ENCODE results near the gene ARFRP1.

The ARFRP1 gene

GRCh38 chr20:63691711-63692435 is 15.9 kb downstream of the ARFRP1 start:
- TF ChIP-seq TAF1 (IDR thresholded peaks at IDR 0.05; ENCODE audit: borderline replicate concordance, low read depth, low read length), result no peak
- TF ChIP-seq POLR2A (IDR thresholded peaks at IDR 0.05; ENCODE audit: low read depth, low read length), result no peak
- no peak for TF ChIP-seq POLR2AphosphoS5 (IDR thresholded peaks at IDR 0.05; ENCODE audit: low read depth, low read length)
- FAIRE-seq, result no peak

DNA sequence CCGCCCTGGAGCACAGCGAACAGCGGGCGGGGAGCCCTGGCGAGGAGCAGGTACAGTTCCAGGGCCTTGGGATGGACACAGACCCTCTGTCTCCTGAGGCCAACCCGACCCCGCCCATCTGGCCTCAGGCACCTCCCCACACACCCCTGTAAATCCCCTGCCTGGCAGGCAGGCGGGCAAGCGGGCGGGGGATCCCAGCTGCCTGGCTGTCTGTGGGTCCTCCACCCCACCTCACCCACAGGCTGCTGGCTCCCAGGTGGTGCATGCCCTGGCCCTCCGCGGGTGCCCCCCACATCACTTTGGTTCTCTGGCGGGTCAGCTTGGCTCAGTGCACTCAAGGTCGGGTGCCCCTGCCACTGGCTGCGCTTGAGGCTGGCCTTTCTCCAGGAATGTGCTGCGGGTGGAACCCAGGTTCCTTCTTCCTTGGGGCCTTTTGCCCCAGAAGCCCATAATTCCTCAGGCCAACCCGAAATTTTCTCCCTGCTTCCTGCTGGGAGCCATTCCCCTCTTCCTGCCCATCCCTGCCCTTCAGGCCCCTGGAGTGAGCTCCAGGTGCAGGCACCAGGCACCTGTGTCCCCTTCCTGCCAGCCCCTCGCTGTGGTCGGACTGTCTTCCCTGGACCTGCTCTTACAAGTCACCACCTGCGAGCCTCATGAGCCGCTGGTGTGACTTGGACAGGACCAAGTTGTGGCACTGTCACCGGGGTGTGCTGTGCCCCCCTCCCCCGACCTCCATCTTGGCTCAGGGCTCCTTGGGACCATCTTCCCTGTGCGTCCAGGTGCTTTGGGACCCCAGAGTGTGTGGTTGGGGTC is 16.7 kb downstream of the ARFRP1 start:
- no peak for DNase-seq (ENCODE audit: insufficient read length)
- no peak for FAIRE-seq
- TF ChIP-seq TAF1 (IDR thresholded peaks at IDR 0.05; ENCODE audit: borderline replicate concordance, low read depth, low read length), result no peak
- TF ChIP-seq POLR2AphosphoS5 (IDR thresholded peaks at IDR 0.05; ENCODE audit: low read depth, low read length), result no peak

More at GRCh38 chr20:63691711-63692435, 15.9 kb downstream of the ARFRP1 start:
- no peak for DNase-seq (ENCODE audit: insufficient read length)

- DNase-seq (ENCODE audit: insufficient read length), result no peak
- no peak for TF ChIP-seq TAF1 (IDR thresholded peaks at IDR 0.05; ENCODE audit: borderline replicate concordance, low read depth, low read length)
- TF ChIP-seq POLR2AphosphoS5 (IDR thresholded peaks at IDR 0.05; ENCODE audit: low read depth, low read length), result no peak
- TF ChIP-seq POLR2A (IDR thresholded peaks at IDR 0.05; ENCODE audit: low read depth, low read length), result no peak
- no peak for FAIRE-seq
Measured at GRCh38 chr20:63690003-63690897, 17.5 kb downstream of the ARFRP1 start.

DNA sequence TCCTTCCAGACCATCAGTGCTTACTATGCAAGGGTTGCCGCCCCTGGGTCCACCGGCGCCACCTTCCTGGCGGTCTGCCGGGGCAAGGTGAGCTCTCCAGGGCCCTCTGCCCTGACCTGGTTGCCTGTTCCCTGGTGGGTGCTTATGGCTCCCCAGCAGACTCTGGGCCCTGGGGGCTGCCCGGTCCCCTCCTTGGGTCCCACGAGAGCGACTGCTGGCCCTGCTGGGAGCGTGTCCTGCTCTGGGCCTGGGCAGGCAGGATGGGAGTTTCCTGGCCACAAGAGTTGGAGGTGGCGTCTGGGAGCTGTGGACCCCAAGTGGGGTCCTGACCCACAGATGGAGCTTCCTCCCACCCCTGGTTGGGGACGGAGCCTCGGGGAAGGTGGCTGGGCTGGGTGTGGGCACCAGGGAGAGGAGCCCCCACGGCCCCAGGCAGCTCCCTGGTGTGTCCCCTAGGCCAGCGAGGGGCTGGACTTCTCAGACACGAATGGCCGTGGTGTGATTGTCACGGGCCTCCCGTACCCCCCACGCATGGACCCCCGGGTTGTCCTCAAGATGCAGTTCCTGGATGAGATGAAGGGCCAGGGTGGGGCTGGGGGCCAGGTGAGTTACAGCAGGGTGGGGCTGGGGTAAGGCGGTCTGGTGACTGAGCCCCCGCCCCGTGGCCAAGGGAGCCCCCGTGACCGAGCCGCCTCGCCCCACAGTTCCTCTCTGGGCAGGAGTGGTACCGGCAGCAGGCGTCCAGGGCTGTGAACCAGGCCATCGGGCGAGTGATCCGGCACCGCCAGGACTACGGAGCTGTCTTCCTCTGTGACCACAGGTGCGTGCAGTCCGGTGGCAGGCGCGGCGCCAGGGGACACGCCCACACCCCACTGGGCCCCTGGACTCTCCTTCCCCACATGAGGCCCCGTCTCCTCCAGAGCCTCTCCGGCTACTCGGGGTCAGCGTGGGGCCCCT is 18.5 kb downstream of the ARFRP1 start:
- TF ChIP-seq POLR2A (IDR thresholded peaks at IDR 0.05; ENCODE audit: low read depth, low read length), result no peak
- TF ChIP-seq POLR2AphosphoS5 (IDR thresholded peaks at IDR 0.05; ENCODE audit: low read depth, low read length), result no peak
- TF ChIP-seq TAF1 (IDR thresholded peaks at IDR 0.05; ENCODE audit: borderline replicate concordance, low read depth, low read length), result no peak
- DNase-seq (ENCODE audit: insufficient read length) (no peak), FAIRE-seq (no peak)

- no peak for TF ChIP-seq POLR2A (IDR thresholded peaks at IDR 0.05; ENCODE audit: low read depth, low read length)
- TF ChIP-seq POLR2AphosphoS5 (IDR thresholded peaks at IDR 0.05; ENCODE audit: low read depth, low read length), result no peak
- no peak for TF ChIP-seq TAF1 (IDR thresholded peaks at IDR 0.05; ENCODE audit: borderline replicate concordance, low read depth, low read length)
- DNase-seq (ENCODE audit: insufficient read length) (no peak), FAIRE-seq (no peak)
Measured at GRCh38 chr20:63688228-63689045, 19.3 kb downstream of the ARFRP1 start.

DNA sequence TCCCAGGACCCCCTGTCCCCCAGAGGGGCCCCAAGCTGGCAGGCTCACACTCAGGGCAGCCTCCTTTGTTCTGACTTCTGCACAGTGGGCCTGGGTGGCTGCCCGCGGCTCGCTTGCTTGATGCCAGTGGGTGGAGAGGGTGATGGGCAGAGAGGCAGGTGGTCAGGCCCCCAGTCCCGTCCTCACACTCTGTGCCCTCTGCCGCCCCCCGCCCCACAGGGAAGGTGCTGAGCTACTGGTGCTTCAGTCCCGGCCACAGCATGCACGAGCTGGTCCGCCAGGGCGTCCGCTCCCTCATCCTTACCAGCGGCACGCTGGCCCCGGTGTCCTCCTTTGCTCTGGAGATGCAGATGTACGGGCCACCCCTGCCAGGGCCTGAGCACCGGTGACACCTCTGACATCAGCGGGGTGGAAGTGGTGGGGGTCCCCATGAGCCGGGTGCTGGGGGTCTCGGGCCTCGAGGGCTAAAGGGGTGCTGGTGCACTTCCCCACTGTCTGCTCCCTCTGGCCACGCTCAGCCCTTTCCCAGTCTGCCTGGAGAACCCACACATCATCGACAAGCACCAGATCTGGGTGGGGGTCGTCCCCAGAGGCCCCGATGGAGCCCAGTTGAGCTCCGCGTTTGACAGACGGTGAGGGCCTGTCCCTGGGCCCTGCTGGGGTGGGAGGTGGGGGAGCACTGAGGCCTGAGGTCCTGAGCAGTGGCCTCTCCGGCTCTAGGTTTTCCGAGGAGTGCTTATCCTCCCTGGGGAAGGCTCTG is 20.2 kb downstream of the ARFRP1 start:
- no peak for FAIRE-seq
- TF ChIP-seq TAF1 (IDR thresholded peaks at IDR 0.05; ENCODE audit: borderline replicate concordance, low read depth, low read length), result no peak
- TF ChIP-seq POLR2AphosphoS5 (IDR thresholded peaks at IDR 0.05; ENCODE audit: low read depth, low read length), result no peak
- no peak for TF ChIP-seq POLR2A (IDR thresholded peaks at IDR 0.05; ENCODE audit: low read depth, low read length)

DNA sequence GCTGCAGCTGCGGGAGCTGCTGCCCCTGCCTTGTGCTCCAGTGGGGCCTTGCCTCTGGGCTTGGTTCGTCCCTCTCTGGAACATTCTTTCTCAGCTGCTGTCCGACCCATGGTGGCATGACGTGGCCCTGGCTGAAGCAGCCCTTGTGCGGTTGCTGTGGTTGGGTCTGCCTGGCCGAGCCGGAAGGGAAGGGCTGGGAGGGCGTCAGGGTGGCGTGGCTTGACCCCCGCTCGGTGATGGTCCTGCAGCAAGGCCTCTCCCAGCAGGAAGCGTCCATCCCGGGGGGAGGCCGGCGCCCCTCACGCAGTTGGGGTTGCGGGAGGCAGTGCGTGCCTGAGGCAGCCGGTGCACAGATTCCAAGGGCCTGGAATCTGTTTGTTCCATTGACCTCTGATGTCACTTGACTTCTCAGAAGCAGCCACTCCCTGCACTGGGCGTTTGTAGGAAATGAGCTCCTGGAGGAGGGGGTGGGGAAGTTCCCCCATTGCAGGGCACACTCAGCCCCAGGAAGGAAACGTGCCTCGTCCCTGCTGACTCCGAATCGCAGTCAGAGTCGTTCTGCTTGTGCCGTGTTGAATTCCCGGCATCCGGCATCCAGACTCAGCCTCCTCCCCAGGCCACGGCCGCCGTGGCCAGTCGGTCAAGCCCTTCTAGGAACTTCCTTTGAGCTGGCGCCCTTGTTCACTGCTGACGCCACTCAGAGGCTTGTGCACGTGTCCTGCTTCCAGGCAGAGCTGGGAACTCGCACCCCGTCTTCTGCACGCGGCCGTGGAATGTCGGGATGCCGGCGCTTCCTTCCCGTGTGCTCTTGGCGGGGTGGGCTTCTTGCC is 21.1 kb downstream of the ARFRP1 start:
- DNase-seq (ENCODE audit: insufficient read length) (no peak), FAIRE-seq (no peak)
- no peak for TF ChIP-seq POLR2A (IDR thresholded peaks at IDR 0.05; ENCODE audit: low read depth, low read length)
- TF ChIP-seq POLR2AphosphoS5 (IDR thresholded peaks at IDR 0.05; ENCODE audit: low read depth, low read length), result no peak
- TF ChIP-seq TAF1 (IDR thresholded peaks at IDR 0.05; ENCODE audit: borderline replicate concordance, low read depth, low read length), result no peak

More for the DNA sequence above, 20.2 kb downstream of the ARFRP1 start:
- no peak for DNase-seq (ENCODE audit: insufficient read length)

DNA sequence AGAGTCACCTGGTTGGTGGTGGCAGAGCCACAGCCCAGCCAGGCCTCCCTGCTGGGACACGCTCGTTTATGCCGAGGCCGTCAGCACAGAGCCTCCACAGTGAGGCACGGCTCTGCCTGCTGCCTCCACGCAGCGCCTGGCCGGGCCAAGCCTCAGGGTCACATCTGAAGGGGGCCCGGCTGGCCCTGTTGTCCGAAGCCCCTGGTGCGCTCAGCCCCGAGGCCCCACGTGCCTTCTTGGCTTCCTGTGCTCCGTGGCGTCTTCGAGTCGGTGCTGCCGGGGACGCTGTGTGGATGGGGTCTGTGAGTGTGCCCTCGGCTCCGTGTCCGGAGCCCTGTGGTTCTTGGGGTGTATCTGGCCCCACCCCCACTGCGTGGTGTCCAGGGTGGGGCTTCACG is 21.7 kb downstream of the ARFRP1 start:
- DNase-seq (ENCODE audit: insufficient read length), result no peak
- FAIRE-seq, result no peak
- TF ChIP-seq POLR2A (IDR thresholded peaks at IDR 0.05; ENCODE audit: low read depth, low read length), result no peak
- no peak for TF ChIP-seq TAF1 (IDR thresholded peaks at IDR 0.05; ENCODE audit: borderline replicate concordance, low read depth, low read length)
- TF ChIP-seq POLR2AphosphoS5 (IDR thresholded peaks at IDR 0.05; ENCODE audit: low read depth, low read length), result no peak; the same call in 1 of the 2 replicates

Measured in GM12892 (cell line).